GM18907 (cell line): ENCODE results near the gene ATP6V1E1.
A peak's percentile ranks its signal among the peaks of the same experiment; 100 is the strongest.
"Not testable (repeated sequence)": the region's sequence is repeated elsewhere in the genome, so short reads cannot be mapped to it uniquely, and the experiment has no call there.

Experiments
- ATAC-seq: cut with Tn5 transposase; IDR thresholded peaks from one replicate; pipeline ENCODE4 v1.9.1; 2021; ENCODE audit warnings: mild to moderate bottlenecking, moderate library complexity; ENCODE audit not compliant: unreplicated experiment

The ATP6V1E1 gene

GRCh38 chr22:17628406-17629172, at the start of gene ATP6V1E1:
Gene ATP6V1E1, minus strand, starts transcription at chr22:17628749. Its CDS starts 114 bp downstream, at chr22:17628635.
- peak; percentile 99 for ATAC-seq

DNA sequence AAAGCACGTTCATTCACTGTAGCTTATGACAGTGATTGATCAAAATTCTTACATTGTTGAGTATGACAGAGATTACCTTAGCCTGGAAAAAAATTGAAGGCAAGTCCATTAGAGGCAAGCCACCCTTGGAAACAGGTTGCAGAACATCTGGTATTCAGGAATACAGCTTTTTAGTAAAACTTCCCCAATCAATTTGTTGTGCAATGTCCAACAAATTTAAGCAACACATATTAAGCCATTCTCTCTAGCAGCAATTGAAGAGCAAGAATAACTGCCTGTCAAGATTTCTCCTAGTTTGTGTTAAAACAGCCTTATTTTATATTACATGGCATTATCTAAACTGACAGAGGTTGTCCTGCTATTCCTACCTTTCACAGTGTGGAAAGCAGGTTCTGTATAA, 47.0 kb upstream of the ATP6V1E1 start:
- ATAC-seq, result no peak

DNA sequence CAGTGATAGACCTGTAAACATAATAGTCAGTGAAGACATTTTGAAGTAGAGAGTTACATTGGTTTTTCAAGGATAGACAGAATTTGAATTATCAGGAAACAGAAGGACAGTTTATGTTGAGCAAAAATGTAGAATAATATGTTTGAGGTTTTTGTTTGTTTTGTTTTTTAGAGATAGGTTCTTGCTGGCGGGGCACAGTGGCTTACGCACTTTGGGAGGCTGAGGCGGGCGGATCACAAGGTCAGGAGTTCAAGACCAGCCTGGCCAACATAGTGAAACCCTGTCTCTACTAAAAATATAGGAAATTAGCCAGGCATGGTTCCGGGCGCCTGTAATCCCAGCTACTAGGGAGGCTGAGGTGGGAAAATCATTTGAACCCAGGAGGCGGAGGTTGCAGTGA, 45.6 kb upstream of the ATP6V1E1 start:
- no peak for ATAC-seq

DNA sequence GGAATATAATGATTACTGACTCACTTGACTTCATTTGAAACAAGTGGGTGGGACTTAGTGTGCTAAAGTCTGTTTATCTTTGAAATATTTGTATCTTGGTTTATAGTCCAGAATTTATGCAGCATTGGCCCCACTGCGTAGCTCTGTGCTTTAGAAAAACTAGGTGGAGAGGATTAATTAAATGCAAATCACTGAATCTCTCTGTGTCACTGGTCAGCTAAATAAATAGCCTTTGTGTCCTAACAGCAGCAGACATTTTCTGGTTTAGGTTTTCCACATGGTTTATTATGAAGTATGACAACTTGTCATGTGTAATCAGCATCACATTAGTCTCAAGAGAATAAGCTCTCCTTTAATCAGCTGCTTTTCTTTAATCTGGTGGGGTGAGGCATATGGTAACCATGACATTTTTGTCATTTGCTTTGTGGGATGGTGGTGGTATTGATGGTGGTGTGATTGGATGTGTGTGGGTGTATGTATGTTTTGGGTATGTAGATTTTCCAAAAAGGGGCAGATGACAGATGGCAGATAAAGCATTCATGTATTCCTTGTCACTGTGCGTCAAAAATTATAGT, 44.0 kb upstream of the ATP6V1E1 start:
- ATAC-seq, result no peak

DNA sequence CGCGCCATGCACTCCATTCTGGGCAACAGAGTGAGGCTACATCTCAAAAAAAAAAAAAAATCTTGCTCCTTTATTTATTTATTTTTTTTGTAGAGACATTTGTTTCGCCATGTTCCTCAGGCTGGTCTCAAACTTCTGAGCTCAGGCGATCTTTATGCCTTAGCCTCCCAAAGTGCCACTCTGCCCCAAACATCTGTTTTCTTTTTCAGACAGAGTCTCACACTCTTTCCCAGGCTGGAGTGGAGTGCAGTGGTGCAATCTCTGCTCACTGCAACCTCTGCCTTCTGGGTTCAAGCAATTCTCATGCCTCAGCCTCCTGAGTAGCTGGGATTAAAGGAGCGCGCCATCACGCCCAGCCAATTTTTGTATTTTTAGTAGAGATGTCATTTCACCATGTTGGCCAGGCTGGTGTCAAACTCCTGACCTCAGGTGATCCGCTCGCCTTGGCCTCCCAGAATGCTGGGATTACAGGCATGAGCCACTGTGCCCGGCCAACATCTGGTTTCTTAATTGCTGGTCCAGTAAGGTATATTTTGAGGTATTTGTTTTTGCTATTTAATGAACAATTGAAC, 43.1 kb upstream of the ATP6V1E1 start:
- ATAC-seq, result not testable (repeated sequence)

- no peak for ATAC-seq
Observed at GRCh38 chr22:17665854-17666253, 37.3 kb upstream of the ATP6V1E1 start.

GRCh38 chr22:17665248-17665647, 36.7 kb upstream of the ATP6V1E1 start:
- ATAC-seq, result no peak

GRCh38 chr22:17664414-17665055, 36.0 kb upstream of the ATP6V1E1 start:
- no peak for ATAC-seq

- no peak for ATAC-seq
Observed at GRCh38 chr22:17656870-17657395, 28.4 kb upstream of the ATP6V1E1 start.

GRCh38 chr22:17655289-17655688, 26.7 kb upstream of the ATP6V1E1 start:
- ATAC-seq, result no peak

- ATAC-seq, result no peak
Observed at GRCh38 chr22:17648569-17648968, 20.0 kb upstream of the ATP6V1E1 start.

DNA sequence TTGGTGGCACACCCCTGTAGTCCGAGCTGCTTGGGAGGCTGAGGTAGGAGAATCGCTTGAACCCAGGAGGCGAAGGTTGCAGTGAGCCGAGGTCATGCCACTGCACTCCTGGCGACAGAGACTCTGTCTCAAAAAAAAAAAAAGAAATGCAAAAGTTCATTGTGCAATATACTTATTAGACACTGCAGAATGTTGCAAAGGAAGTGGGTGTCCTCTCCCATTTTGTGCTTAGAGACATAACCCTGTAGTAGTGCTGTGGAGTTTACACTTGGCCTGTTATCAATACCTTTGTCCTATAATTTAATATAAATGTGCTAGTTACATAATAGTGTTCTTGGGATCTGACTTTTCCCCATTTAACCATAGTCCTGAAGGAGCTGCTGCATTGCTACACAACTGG, 19.4 kb upstream of the ATP6V1E1 start:
- ATAC-seq, result no peak

DNA sequence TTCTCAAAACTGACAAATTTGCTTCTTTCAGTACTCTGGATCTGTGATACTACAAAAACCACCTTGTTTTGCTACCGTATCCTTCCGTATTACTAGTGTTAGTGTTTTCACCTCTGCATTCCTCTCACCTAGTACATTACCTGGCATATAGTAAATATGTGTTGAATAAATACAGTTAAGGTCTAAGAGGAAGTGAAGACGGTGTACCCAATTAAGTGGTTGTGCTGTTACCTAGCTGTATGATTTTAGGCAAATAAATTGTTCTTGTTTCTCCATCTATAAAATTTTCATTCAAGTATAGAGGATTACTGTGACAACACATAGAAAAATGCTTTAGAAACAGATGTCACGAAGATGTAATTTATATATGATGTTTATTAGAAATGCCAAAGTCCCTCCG, 18.9 kb upstream of the ATP6V1E1 start:
- no peak for ATAC-seq

GRCh38 chr22:17642357-17642756, 13.8 kb upstream of the ATP6V1E1 start:
- not testable (repeated sequence) for ATAC-seq

GRCh38 chr22:17641269-17641668, 12.7 kb upstream of the ATP6V1E1 start:
- ATAC-seq, result no peak

DNA sequence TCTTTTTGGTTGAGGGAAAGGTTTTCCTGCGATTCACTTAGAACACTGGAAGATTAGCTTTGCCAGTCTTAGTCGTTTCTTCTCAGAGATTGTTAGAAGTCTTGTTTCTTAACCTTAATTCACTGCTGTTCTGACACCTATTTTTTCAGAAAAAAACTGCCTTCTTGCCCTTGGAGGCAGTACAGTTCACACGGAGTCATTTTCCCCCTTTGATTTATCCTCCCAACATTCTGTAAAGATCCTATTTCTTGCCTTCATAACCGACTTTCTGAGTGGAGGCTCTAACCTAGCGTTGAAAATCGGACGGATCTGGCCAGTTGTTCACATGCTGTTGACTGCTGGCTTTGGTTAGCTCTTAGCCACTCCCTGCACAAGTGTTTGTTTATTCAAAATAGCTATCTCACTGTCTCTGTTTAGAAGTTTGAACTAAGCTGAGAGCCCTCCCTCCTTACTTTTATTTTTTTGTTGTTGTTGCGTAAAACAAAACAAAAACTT, 10.7 kb upstream of the ATP6V1E1 start:
- peak; percentile 47 for ATAC-seq

- ATAC-seq, result peak; percentile 92
Observed at GRCh38 chr22:17638432-17639246, 10.1 kb upstream of the ATP6V1E1 start, which contains the start of gene BCL2L13. Gene BCL2L13, plus strand, starts transcription at chr22:17638757. Its CDS starts 16,955 bp downstream, at chr22:17655712.

DNA sequence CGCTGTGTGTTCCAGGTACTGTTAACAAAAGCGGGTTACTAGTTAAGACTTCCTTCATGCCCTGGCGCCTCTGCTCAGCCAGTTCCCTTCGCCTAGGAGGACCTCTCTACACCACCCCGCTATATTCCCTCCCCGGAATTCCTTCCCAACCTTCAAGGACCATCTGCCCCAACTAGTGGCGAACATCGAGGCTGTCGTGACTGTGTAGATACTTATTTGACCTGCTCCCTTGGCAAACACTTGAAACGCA, 9.6 kb upstream of the ATP6V1E1 start:
- ATAC-seq, result peak; percentile 36

- ATAC-seq, result no peak
Observed at GRCh38 chr22:17637490-17638181, 9.1 kb upstream of the ATP6V1E1 start.

GRCh38 chr22:17636850-17637249, 8.3 kb upstream of the ATP6V1E1 start:
- ATAC-seq, result not testable (repeated sequence)
